ENCODE measurements around the gene SMIM32.

Gene SMIM32

GRCh38 chr5:136185974-136186665 is 6.8 kb downstream of the SMIM32 start:
- no peak for DNase-seq

DNA sequence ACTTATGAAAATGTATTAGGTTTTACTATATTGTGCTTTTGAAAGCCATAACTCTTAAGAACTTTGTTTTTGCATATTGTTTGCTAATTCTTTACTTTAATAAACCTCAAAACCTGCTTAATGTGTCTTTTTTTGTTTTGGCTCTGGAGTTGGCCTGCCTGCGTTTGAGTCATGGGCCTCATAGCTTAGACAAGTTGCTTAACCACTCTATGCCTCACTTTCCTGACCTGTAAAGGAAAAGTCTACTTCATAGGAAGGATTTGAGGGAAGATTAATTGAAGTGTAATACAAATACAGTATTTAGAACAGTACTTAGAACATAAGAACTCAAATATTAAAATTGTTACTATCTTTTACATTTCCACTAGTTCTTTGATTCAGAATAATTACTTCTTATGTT is 10.3 kb downstream of the SMIM32 start:
- DNase-seq = no peak

DNA sequence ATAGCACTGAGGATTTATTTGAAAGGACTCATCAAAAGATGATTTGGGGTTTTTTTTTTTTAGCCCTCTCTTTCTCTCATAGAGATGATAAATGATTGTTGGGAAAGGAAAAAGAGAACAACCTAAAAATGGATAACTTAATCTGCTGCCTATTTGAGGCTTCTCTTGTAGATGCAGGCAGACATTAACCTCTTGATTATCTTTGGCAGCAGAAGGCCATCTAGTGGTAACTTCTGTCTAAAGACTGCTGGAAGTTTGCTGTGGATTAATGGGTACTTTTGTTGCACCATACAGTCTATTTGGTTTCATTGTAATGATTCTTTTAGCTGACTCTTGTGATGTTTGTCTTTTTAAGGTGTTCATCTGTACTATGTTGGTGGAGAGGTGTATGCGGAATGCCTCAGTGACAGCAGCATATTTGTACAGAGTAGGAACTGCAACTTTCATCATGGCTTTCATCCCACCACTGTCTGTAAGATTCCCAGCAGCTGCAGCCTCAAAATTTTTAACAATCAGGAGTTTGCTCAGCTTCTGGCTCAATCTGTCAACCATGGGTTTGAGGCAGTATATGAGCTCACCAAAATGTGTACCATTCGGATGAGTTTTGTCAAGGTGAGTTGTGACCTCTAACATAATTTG is 18.8 kb downstream of the SMIM32 start:
- DNase-seq = no peak

GRCh38 chr5:136169218-136169617 is 23.7 kb downstream of the SMIM32 start:
- DNase-seq = no peak

GRCh38 chr5:136166909-136167308 is 26.1 kb downstream of the SMIM32 start:
- no peak for DNase-seq

GRCh38 chr5:136164226-136164625 is 28.7 kb downstream of the SMIM32 start:
- no peak for DNase-seq

DNA sequence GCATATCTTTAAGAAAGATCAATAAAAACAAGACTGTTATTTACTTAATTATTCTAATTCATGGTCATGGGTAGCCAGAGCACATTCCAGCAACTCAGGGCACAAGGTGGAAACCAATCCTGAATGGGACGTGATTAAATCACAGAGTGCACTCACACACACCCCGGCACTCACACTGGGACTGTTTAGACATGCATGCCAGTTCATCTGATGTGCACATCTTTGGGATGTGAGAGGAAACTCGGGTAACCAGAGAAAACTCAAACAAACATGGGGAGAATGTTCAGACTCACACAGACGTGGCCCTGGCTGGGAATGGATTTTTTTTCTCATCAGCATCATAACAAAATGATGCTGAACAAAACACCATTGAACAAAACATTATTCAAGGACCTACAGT is 31.0 kb downstream of the SMIM32 start:
- no peak for DNase-seq

GRCh38 chr5:136159457-136159856 is 33.5 kb downstream of the SMIM32 start:
- DNase-seq = no peak

- DNase-seq = no peak
Observed at GRCh38 chr5:136157514-136157913, 35.4 kb downstream of the SMIM32 start.

- DNase-seq = no peak
Observed at GRCh38 chr5:136155761-136156160, 37.2 kb downstream of the SMIM32 start.

- DNase-seq = no peak
Observed at GRCh38 chr5:136155078-136155477, 37.9 kb downstream of the SMIM32 start.

DNA sequence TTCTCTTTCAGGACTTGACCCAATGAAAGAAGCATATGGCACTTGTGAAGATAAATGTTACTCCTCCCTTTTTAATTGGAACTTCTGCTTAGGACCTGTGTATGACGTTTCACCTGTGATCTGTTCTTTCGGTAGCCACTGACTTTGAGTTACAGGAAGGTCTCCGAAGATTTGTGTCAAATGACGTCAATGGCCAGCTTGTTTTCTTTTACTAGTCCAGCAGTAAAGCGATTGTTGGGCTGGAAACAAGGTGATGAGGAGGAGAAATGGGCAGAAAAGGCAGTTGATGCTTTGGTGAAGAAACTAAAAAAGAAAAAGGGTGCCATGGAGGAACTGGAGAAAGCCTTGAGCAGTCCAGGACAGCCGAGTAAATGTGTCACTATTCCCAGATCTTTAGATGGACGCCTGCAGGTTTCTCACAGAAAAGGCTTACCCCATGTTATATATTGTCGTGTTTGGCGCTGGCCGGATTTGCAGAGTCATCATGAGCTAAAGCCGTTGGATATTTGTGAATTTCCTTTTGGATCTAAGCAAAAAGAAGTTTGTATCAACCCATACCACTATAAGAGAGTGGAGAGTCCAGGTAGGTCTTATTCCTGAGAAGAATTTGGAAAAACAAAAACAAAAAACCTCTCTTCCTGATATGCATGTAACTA is 39.3 kb downstream of the SMIM32 start:
- DNase-seq = no peak

- no peak for DNase-seq
Observed at GRCh38 chr5:136149891-136150290, 43.1 kb downstream of the SMIM32 start.

- no peak for DNase-seq
Observed at GRCh38 chr5:136147632-136148031, 45.3 kb downstream of the SMIM32 start.

- no peak for DNase-seq
Observed at GRCh38 chr5:136146201-136146600, 46.8 kb downstream of the SMIM32 start.

GRCh38 chr5:136145030-136145429 is 47.9 kb downstream of the SMIM32 start:
- no peak for DNase-seq

- no peak for DNase-seq
Observed at GRCh38 chr5:136143763-136144162, 49.2 kb downstream of the SMIM32 start.

DNA sequence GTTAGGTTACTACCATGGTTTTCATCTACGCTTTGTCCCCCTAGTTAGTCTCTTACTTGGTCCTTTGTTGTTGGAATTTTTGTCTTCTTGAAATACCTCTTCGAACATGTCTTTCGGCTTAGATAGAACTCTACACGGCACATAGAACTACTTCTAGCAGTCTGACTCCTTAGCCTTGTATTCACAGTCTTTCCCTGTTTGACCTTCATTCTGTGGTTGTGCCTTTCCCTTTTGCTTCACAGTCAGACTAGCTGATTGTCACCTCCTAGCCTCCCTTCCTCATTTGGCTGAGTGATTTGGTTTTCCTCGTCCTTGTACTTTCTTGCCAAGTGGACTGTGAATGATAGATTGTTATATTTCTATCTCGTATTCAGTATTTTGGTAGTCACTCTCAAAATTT is 49.6 kb downstream of the SMIM32 start:
- DNase-seq = no peak

DNA sequence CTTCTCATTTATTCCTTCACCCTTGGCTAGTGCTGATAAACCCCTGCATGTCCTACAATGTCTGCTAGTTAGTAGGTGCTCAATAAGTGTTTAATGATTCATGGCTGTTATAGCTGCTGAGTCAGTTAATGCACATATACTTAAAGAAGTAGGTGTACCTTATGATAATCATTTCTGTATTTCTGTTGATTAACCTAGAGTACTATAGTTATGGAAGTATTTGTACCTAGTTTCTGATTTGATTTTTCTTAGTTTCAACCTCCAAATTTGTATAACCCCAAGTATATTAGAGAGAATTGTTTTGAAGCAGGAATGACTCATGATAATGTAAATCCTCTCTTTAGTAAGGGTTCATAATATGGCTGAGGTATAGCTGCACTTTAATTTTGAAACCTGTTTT is 51.4 kb downstream of the SMIM32 start:
- no peak for DNase-seq
